Measurements from ENCODE around the gene RPP30. TPM values are rescaled to one million over a fixed set of nuclear protein-coding genes. Genes with fewer than 3 reads are reported as not detected.
"Not testable (repeated sequence)": the region's sequence is repeated elsewhere in the genome, so short reads cannot be mapped to it uniquely, and the experiment has no call there.

RPP30 gene
- polyA plus RNA-seq, 3 donors: 24.9 to 42.9 (median 40.3) TPM

DNA sequence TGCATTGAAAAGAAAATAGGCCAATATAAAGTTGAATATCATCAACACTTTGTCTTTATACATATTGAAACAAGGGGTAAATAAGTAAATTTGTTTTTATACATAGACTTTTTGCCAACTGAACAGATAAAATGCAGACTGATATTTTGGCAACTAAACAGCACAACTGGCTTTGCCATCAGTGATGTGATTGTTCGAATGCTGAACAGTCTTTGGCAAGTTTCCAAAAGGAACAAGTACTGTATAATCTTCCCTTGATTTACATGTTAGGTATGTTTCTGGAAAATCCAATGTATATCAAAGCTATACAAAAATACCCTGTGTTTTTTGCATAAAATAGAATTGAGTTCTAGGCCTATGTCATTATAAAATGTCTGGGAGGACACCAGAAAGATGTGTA is 67.3 kb downstream of the RPP30 start:
- Histone ChIP-seq H3K4me2 (replicated peaks; ENCODE audit: extremely low read depth, low read length, poor library complexity, severe bottlenecking) (no peak overlapping the region), H3K27me3 (ENCODE audit: control insufficient read depth in 2 of 2, insufficient read depth in 2 of 2, low read length in 2 of 2) (no peaks in the 10 kb centered on the region), H4K20me1 (ENCODE audit: insufficient read depth, low read length) (no peaks in the 10 kb centered on the region), H3K27ac (ENCODE audit: low read depth in 1 of 2, low read length in 2 of 2) (no peak overlapping the region), H3K36me3 (replicated peaks in 1 of 2; ENCODE audit: control insufficient read depth in 1 of 2, insufficient read depth in 2 of 2, low read length in 2 of 2) (no peaks in the 10 kb centered on the region), H3K9me3 (replicated peaks in 1 of 2; ENCODE audit: control insufficient read depth in 1 of 2, insufficient read depth in 1 of 2, low read length in 2 of 2) (no peaks in the 10 kb centered on the region), H3K9ac (ENCODE audit: insufficient read depth, low read length, poor library complexity, severe bottlenecking) (no peak overlapping the region), H3K4me1 (ENCODE audit: control insufficient read depth in 1 of 2, insufficient read depth in 2 of 2, low read length in 2 of 2) (no peaks in the 10 kb centered on the region), H3K4me3 (replicated peaks in 1 of 3; ENCODE audit: low read depth in 2 of 3, low read length in 3 of 3) (no peak overlapping the region), H2AFZ (ENCODE audit: insufficient read depth, low read depth, low read length, poor library complexity, severe bottlenecking) (no peak overlapping the region), H3K79me2 (ENCODE audit: insufficient read depth, low read length) (no peaks in the 10 kb centered on the region)
- TF ChIP-seq, protein P1, sequence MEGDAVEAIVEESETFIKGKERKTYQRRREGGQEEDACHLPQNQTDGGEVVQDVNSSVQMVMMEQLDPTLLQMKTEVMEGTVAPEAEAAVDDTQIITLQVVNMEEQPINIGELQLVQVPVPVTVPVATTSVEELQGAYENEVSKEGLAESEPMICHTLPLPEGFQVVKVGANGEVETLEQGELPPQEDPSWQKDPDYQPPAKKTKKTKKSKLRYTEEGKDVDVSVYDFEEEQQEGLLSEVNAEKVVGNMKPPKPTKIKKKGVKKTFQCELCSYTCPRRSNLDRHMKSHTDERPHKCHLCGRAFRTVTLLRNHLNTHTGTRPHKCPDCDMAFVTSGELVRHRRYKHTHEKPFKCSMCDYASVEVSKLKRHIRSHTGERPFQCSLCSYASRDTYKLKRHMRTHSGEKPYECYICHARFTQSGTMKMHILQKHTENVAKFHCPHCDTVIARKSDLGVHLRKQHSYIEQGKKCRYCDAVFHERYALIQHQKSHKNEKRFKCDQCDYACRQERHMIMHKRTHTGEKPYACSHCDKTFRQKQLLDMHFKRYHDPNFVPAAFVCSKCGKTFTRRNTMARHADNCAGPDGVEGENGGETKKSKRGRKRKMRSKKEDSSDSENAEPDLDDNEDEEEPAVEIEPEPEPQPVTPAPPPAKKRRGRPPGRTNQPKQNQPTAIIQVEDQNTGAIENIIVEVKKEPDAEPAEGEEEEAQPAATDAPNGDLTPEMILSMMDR (IDR thresholded peaks at IDR 0.05): no peak
- no CpG with 5 or more reads among the region's 1 CpG for WGBS (ENCODE audit: insufficient coverage)
- Mint-ChIP-seq H3K27me3 (ENCODE audit: low read depth in 3 of 3) (peaks cover 0 to 2% (median 0%) of the 10 kb centered on the region in 3 donors), H3K4me3 (no peak overlapping the region), H3K27ac (no peak overlapping the region), H3K36me3 (no peaks in the 10 kb centered on the region), H3K9me3 (peaks cover 0 to 2% (median 0%) of the 10 kb centered on the region in 7 donors), H3K4me1 (no peaks in the 10 kb centered on the region)
- intact Hi-C loops (cut with micrococcal nuclease): no loop called here
- DNase-seq: no peak

DNA sequence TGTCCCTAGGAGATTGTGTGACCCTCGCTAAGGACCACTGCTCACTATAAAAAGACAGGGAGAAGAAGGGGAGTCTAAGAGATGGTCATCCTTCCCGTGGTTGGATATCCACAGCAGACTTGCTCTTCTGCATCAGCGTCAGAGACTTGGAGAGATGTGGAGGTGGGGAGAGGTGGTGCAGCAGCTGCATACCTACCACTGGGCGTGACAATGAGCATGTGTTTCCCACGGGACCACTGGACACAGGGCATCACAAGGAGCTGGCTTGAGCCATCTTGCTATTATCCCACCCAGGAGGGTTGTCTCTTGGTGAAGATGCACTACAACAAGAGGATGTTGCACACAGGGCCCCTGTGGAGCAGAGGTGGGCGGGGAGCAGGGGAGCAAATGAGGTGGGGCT is 67.9 kb downstream of the RPP30 start:
- H3K4me1 Mint-ChIP-seq: no peaks in the 10 kb centered on the region
- H3K9me3 Mint-ChIP-seq: peaks cover 0 to 2% (median 0%) of the 10 kb centered on the region in 7 donors
- no peak overlapping the region for H3K4me3 ChIP-seq (replicated peaks in 1 of 3; ENCODE audit: low read depth in 2 of 3, low read length in 3 of 3)
- H3K27ac Mint-ChIP-seq: no peak overlapping the region
- H3K27me3 Mint-ChIP-seq (ENCODE audit: low read depth in 3 of 3): peaks cover 0 to 2% (median 0%) of the 10 kb centered on the region in 3 donors
- WGBS (ENCODE audit: insufficient coverage): 100% methylated on average over 1 of the region's 6 CpGs
- H3K4me1 ChIP-seq (ENCODE audit: control insufficient read depth in 1 of 2, insufficient read depth in 2 of 2, low read length in 2 of 2): no peaks in the 10 kb centered on the region
- no peak overlapping the region for H3K9ac ChIP-seq (ENCODE audit: insufficient read depth, low read length, poor library complexity, severe bottlenecking)
- H2AFZ ChIP-seq (ENCODE audit: insufficient read depth, low read depth, low read length, poor library complexity, severe bottlenecking): no peak overlapping the region
- H3K9me3 ChIP-seq (replicated peaks in 1 of 2; ENCODE audit: control insufficient read depth in 1 of 2, insufficient read depth in 1 of 2, low read length in 2 of 2): no peaks in the 10 kb centered on the region
- no peaks in the 10 kb centered on the region for H3K36me3 ChIP-seq (replicated peaks in 1 of 2; ENCODE audit: control insufficient read depth in 1 of 2, insufficient read depth in 2 of 2, low read length in 2 of 2)
- H3K79me2 ChIP-seq (ENCODE audit: insufficient read depth, low read length): no peaks in the 10 kb centered on the region
- H3K27ac ChIP-seq (ENCODE audit: low read depth in 1 of 2, low read length in 2 of 2): no peak overlapping the region
- no peak overlapping the region for H3K4me3 Mint-ChIP-seq
- intact Hi-C loops (cut with micrococcal nuclease): no loop called here
- no peaks in the 10 kb centered on the region for H3K36me3 Mint-ChIP-seq
- DNase-seq: no peak
- TF ChIP-seq, protein P1 (IDR thresholded peaks at IDR 0.05): no peak
- H3K4me2 ChIP-seq (replicated peaks; ENCODE audit: extremely low read depth, low read length, poor library complexity, severe bottlenecking): no peak overlapping the region
- H3K27me3 ChIP-seq (ENCODE audit: control insufficient read depth in 2 of 2, insufficient read depth in 2 of 2, low read length in 2 of 2): no peaks in the 10 kb centered on the region
- H4K20me1 ChIP-seq (ENCODE audit: insufficient read depth, low read length): no peaks in the 10 kb centered on the region

DNA sequence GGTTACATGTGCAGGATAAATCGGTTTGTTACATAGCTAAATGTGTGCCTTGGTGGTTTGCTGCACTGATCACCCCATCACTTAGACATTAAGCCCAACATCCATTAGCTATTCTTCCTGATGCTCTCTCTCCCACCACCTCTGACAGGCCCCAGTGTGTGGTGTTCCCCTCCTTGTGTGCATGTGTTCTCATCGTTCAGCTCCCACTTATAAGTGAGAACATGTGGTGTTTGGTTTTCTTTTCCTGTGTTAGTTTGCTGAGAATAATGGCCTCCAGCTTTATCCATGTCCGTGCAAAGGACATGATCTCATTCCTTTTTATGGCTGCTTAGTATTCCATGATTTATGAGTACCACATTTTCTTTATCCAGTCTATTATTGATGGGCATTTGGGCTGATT is 71.2 kb downstream of the RPP30 start:
- H3K9me3 ChIP-seq (replicated peaks in 1 of 2; ENCODE audit: control insufficient read depth in 1 of 2, insufficient read depth in 1 of 2, low read length in 2 of 2); H3K27me3 Mint-ChIP-seq (ENCODE audit: low read depth in 3 of 3); H3K27ac ChIP-seq (ENCODE audit: low read depth in 1 of 2, low read length in 2 of 2); DNase-seq; H3K4me1 Mint-ChIP-seq; H2AFZ ChIP-seq (ENCODE audit: insufficient read depth, low read depth, low read length, poor library complexity, severe bottlenecking); H3K27ac Mint-ChIP-seq; H3K36me3 ChIP-seq (replicated peaks in 1 of 2; ENCODE audit: control insufficient read depth in 1 of 2, insufficient read depth in 2 of 2, low read length in 2 of 2); H3K4me3 ChIP-seq (replicated peaks in 1 of 3; ENCODE audit: low read depth in 2 of 3, low read length in 3 of 3); H3K4me1 ChIP-seq (ENCODE audit: control insufficient read depth in 1 of 2, insufficient read depth in 2 of 2, low read length in 2 of 2); H3K9me3 Mint-ChIP-seq; intact Hi-C loops (cut with micrococcal nuclease); H3K36me3 Mint-ChIP-seq; H3K4me3 Mint-ChIP-seq; H3K9ac ChIP-seq (ENCODE audit: insufficient read depth, low read length, poor library complexity, severe bottlenecking); H3K79me2 ChIP-seq (ENCODE audit: insufficient read depth, low read length); H4K20me1 ChIP-seq (ENCODE audit: insufficient read depth, low read length); H3K4me2 ChIP-seq (replicated peaks; ENCODE audit: extremely low read depth, low read length, poor library complexity, severe bottlenecking); H3K27me3 ChIP-seq (ENCODE audit: control insufficient read depth in 2 of 2, insufficient read depth in 2 of 2, low read length in 2 of 2): not testable (repeated sequence)
- WGBS (ENCODE audit: insufficient coverage): no CpG with 5 or more reads among the region's 3 CpGs

Data from CD14-positive monocyte (primary cell).